ENCODE measurements around the gene C11orf42. TPM values are rescaled to one million over a fixed set of nuclear protein-coding genes. Genes with fewer than 3 reads are reported as not detected.

C11orf42 gene
- total and polyA plus RNA-seq, 2 donors (not counting 3 experiments of a cell fraction or from before 2014, with no cell fraction given): not detected

GRCh38 chr11:6237761-6238302, 32.5 kb downstream of the C11orf42 start:
- DNase-seq (ENCODE audit: low read depth, low spot score) (no peak), FAIRE-seq (no peak)
- no peak overlapping the region for H3K27ac ChIP-seq (ENCODE audit: insufficient read depth, low read depth, low read length)
- no peaks in the 10 kb centered on the region for H3K9me1 ChIP-seq (replicated peaks; ENCODE audit: control insufficient read depth, extremely low read depth, insufficient read depth, low read length)
- peaks cover 3 to 12% of the 10 kb centered on the region in 2 experiments for H3K27me3 ChIP-seq (ENCODE audit: control insufficient read depth in 2 of 2, insufficient read depth in 2 of 2, low read length in 2 of 2)
- H3K4me3 ChIP-seq (replicated peaks in 1 of 3; ENCODE audit: insufficient read depth in 1 of 3, low read depth in 1 of 3, low read length in 3 of 3): no peak overlapping the region
- no peaks in the 10 kb centered on the region for H3K36me3 ChIP-seq (ENCODE audit: control insufficient read depth in 2 of 2, extremely low read depth in 1 of 2, insufficient read depth in 2 of 2, low read length in 2 of 2)
- ChIA-PET CTCF (interaction anchor here (1.0 to 4.3 kb wide), 7 partner anchors 10 to 125 kb away, joined by 3 to 40 read pairs (median 5); no protein-coding TSS in a partner anchor), POLR2A (no interaction called here)
- no peak overlapping the region for H3K4me2 ChIP-seq (ENCODE audit: insufficient read depth, low read length)
- dilution Hi-C loops (cut with MboI; ENCODE audit: extremely low pct_ligation_motif_present, low sequenced_read_pairs): no loop called here
- H2AFZ ChIP-seq (ENCODE audit: low read depth, low read length): no peak overlapping the region
- no peak for TF ChIP-seq FOS (IDR thresholded peaks at IDR 0.05; ENCODE audit: borderline replicate concordance, insufficient read depth, low read length)
- no peak for TF ChIP-seq MAX (IDR thresholded peaks at IDR 0.05; ENCODE audit: insufficient read depth, insufficient read length)
- no peak for TF ChIP-seq POLR2AphosphoS5 (IDR thresholded peaks at IDR 0.05; ENCODE audit: insufficient read depth, low read depth, low read length)
- TF ChIP-seq CTCF (IDR thresholded peaks at IDR 0.05; ENCODE audit: extremely low read depth in 1 of 2, insufficient read depth in 1 of 2, low read depth in 1 of 2, low read length in 2 of 2): no peak
- TF ChIP-seq GATA2 (IDR thresholded peaks at IDR 0.05; ENCODE audit: insufficient read depth, insufficient read length, low read depth, low read length): no peak
- TF ChIP-seq JUN (IDR thresholded peaks at IDR 0.05; ENCODE audit: borderline replicate concordance, insufficient read depth, insufficient read length, low read depth): no peak
- TF ChIP-seq MYC (IDR thresholded peaks at IDR 0.05; ENCODE audit: low read depth, low read length): no peak
- TF ChIP-seq POLR2A (IDR thresholded peaks at IDR 0.05; ENCODE audit: low read depth, low read length): no peak
- no peak for TF ChIP-seq EZH2 (IDR thresholded peaks at IDR 0.05; ENCODE audit: borderline replicate concordance, low read depth, low read length, severe bottlenecking)
- intact Hi-C loops (cut with micrococcal nuclease): loop anchor here (10.0 kb wide), 2 partner anchors 643 to 1633 kb away; partner anchors contain the start of genes TRIM6 and TRIM68
- H3K9ac ChIP-seq (replicated peaks; ENCODE audit: extremely low read depth, insufficient read depth, low read length): no peak overlapping the region
- BruUV-seq (replicated peaks): no TSS peak
- H3K4me1 ChIP-seq (ENCODE audit: control insufficient read depth, extremely low read depth, insufficient read depth, low read length): peaks cover 6% of the 10 kb centered on the region
- peaks cover 12% of the 10 kb centered on the region for H3K79me2 ChIP-seq (ENCODE audit: control insufficient read depth, insufficient read depth, low read length)
- H4K20me1 ChIP-seq (replicated peaks; ENCODE audit: control insufficient read depth, extremely low read depth, insufficient read depth, low read length): no peaks in the 10 kb centered on the region
- no peaks in the 10 kb centered on the region for H3K9me3 ChIP-seq (replicated peaks; ENCODE audit: control insufficient read depth, insufficient read depth, low read length)

All from endothelial cell of umbilical vein (primary cell).